K562 (cell line): ENCODE data around the gene POLE2. TPM values are rescaled to one million over a fixed set of nuclear protein-coding genes. Genes with fewer than 3 reads are reported as not detected.
A peak's percentile ranks its signal among the peaks of the same experiment; 100 is the strongest.

ENCODE experiments used
- ATF7 ChIP-seq: fragments of 450-650 bp; IDR thresholded peaks from 2 replicates; pipeline ENCODE4 v1.7.1; 2014; ENCODE audit warnings: mild to moderate bottlenecking, moderate library complexity
- BHLHE40 ChIP-seq: IDR thresholded peaks from 2 replicates; pipeline ENCODE4 v1.6.1; 2011; ENCODE audit warnings: low read length, improper control_type of control experiment
- CHD1 ChIP-seq: fragments of 200-600 bp; sonication (generic); IDR thresholded peaks from one replicate; pipeline ENCODE4 v1.6.1; 2012; ENCODE audit warnings: mild to moderate bottlenecking, moderate library complexity, low read length, inconsistent platforms
- CSDE1 ChIP-seq, 2 experiments: fragments of 450-650 bp; IDR thresholded peaks; 2 replicates each; pipeline ENCODE4 v1.6.1; 2016; ENCODE audit warnings: mild to moderate bottlenecking in 1 of 2
- ELF2 ChIP-seq: fragments of 250-450 bp; sonication (Bioruptor Pico); IDR thresholded peaks from 2 replicates; pipeline ENCODE4 v1.5.0; 2021; ENCODE audit warnings: mild to moderate bottlenecking
- EP400 ChIP-seq: fragments of 450-650 bp; IDR thresholded peaks from 2 replicates; pipeline ENCODE4 v1.6.1; 2017; ENCODE audit warnings: antibody characterized with exemption, mild to moderate bottlenecking, moderate library complexity
- EZH2 ChIP-seq: IDR thresholded peaks from 2 replicates; pipeline ENCODE4 v1.6.1; 2012; ENCODE audit warnings: low read depth, mild to moderate bottlenecking, inconsistent platforms, low read length, borderline replicate concordance
- FOSL1 ChIP-seq: fragments of 200-800 bp; sonication (Bioruptor generic); conservative IDR thresholded peaks from 2 replicates; pipeline ENCODE4 v1.6.1; 2016; ENCODE audit warnings: missing genetic modification characterization, missing compliant biosample characterization
- FOXM1 ChIP-seq, 2 experiments: fragments of 450-650 bp in 1 of 2; sonication (generic) in 1 of 2; formaldehyde crosslinking in 1 of 2; IDR thresholded peaks; 2 replicates each; pipeline versions ENCODE4 v1.6.1 to v1.9.0; 2017 to 2022; ENCODE audit warnings: low read depth in 2 of 2, mild to moderate bottlenecking in 2 of 2, missing genetic modification reagents in 1 of 2, moderate library complexity in 1 of 2
- HCFC1 ChIP-seq: IDR thresholded peaks from 2 replicates; pipeline ENCODE4 v1.6.1; 2012; ENCODE audit warnings: low read depth, low read length, improper control_type of control experiment
- JUND ChIP-seq, 2 experiments: IDR thresholded peaks; 2 replicates in 1 of 2; 3 replicates in 1 of 2; pipeline ENCODE4 v1.6.1; 2011; ENCODE audit warnings: borderline replicate concordance in 2 of 2, low read depth in 2 of 2, low read length in 2 of 2, improper control_type of control experiment in 1 of 2, missing biosample characterization in 1 of 2, missing genetic modification characterization in 1 of 2, missing genetic modification reagents in 1 of 2
- L3MBTL2 ChIP-seq: fragments of 450-650 bp; IDR thresholded peaks from 2 replicates; pipeline ENCODE4 v1.6.1; 2016; ENCODE audit warnings: mild to moderate bottlenecking, moderate library complexity
- MEF2D ChIP-seq: conservative IDR thresholded peaks from 2 replicates; pipeline ENCODE4 v1.6.1; 2016; ENCODE audit warnings: low read depth, missing genetic modification characterization, missing compliant biosample characterization
- MTF1 ChIP-seq: fragments of 250-450 bp; sonication (Bioruptor Pico); IDR thresholded peaks from 2 replicates; pipeline ENCODE4 v1.9.0; 2021; ENCODE audit warnings: moderate library complexity, mild to moderate bottlenecking, inconsistent platforms, borderline replicate concordance
- NFIC ChIP-seq: fragments of 450-650 bp; IDR thresholded peaks from 2 replicates; pipeline ENCODE4 v1.6.1; 2017; ENCODE audit warnings: mild to moderate bottlenecking, inconsistent platforms
- NFIX ChIP-seq: fragments of 250-450 bp; sonication (Bioruptor Pico); IDR thresholded peaks from 2 replicates; pipeline ENCODE4 v1.4.0; 2020; ENCODE audit warnings: low read depth, mild to moderate bottlenecking, moderate library complexity
- POLR2B ChIP-seq: fragments of 450-650 bp; IDR thresholded peaks from 2 replicates; pipeline ENCODE4 v1.6.1; 2018; ENCODE audit warnings: low read depth; ENCODE audit not compliant: partially characterized antibody
- SMARCE1 ChIP-seq: fragments of 450-650 bp; IDR thresholded peaks from 2 replicates; pipeline ENCODE4 v1.7.1; 2016; ENCODE audit warnings: mild to moderate bottlenecking
- TCFL5 ChIP-seq: fragments of 250-450 bp; sonication (Bioruptor Pico); conservative IDR thresholded peaks from 2 replicates; pipeline ENCODE4 v1.6.1; 2021; ENCODE audit warnings: mild to moderate bottlenecking, moderate library complexity, matching md5 sums
- ZNF41 ChIP-seq: fragments of 250-450 bp; sonication (Bioruptor Pico); conservative IDR thresholded peaks from 2 replicates; pipeline ENCODE4 v1.4.0; 2020; ENCODE audit warnings: mild to moderate bottlenecking
- polyA plus RNA-seq, 8 experiments: library from polyadenylated mRNA; depleted of rRNA in 4 of 8; stranded (reverse) in 5 of 8; unstranded in 3 of 8; fragments of >200 nt; fragmentation: Nextera tagmentation in 2 of 8; fragmentation: Illumina TruSeq in 1 of 8; extraction: Ambion mirVana in 2 of 8; extraction: Trizol in 1 of 8; gene quantifications; 2 replicates each; pipeline versions ENCODE4 v1.2.1 to v1.2.3, GENCODE V29; 2011 to 2014; ENCODE audit warnings: inconsistent platforms in 1 of 8, missing spikeins in 1 of 8
- total RNA-seq, 7 experiments: library from RNA; depleted of rRNA in 6 of 7; stranded (reverse); fragments of >200 nt in 6 of 7; fragmentation: Illumina TruSeq in 2 of 7; extraction: Trizol in 2 of 7; gene quantifications; 2 replicates each; pipeline versions ENCODE4 v1.2.1 to v1.2.3, GENCODE V29; 2011 to 2021; ENCODE audit warnings: low replicate concordance in 1 of 7
- TF ChIP-seq, protein P1 (sequence below): sonication (generic); formaldehyde crosslinking; IDR thresholded peaks from 2 replicates; pipeline ENCODE4 v1.8.0; 2022; ENCODE audit warnings: missing genetic modification reagents, mild to moderate bottlenecking, moderate library complexity, borderline replicate concordance
- TF ChIP-seq, protein P2 (sequence below), 2 experiments: fragments of 450-650 bp; IDR thresholded peaks; 2 replicates each; pipeline ENCODE4 v1.6.1; 2018; ENCODE audit warnings: mild to moderate bottlenecking in 2 of 2, low read depth in 1 of 2; ENCODE audit not compliant: partially characterized antibody in 2 of 2

POLE2 gene
- total and polyA plus RNA-seq, 9 of the 15 experiments (the other 6 are each of a cell fraction or from before 2014, with no cell fraction given): 30.7 to 78.4 (median 55.4) TPM

DNA sequence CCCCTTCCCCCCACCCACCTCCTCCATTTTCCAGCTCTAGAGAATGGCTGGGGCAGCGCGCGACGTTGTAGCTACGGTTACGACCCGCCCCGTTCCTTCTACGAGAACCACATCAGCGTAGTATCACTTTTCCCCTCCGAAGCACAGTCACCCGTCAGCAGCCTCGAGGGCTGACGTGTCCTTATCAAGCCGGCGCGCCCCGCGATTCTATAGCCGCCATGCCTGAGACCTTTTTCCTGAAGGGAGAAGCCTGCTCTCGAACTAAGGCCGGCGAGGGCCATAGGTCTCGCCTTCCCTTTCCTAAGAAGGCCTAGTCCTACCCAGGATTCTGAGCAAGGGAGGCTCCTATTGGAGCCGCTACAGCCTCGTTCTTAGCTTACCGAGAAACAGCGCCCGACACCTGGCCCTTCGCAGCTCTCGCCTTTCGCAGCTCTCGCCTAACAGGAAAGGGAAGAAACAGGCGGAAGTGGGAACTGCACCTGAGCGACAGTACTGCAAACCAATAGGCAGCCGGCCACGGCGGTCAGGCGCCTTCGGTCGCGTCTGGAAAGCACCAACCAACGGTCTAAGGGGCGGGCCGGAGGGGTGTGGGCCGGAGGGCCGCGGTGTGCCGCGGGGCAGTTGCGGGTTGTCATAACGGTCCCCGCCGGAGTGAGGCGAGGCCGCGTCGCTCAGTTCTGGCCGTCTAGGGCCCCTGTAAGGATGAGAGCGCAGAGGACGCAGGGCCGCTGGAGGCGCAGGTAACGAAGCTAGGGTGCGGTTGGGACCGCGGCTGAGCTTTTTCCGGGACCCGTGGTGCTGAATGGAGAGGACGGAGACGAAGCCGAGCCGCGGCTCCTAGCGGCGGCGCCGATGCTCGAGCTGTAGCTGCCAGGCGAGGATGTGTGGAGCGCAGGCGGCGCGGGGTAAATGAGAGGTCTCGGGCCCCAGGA is 67.6 kb downstream of the POLE2 start, which contains the start of the genes MGAT2 and RPL36AL (continued):
- TF ChIP-seq JUND (IDR thresholded peaks at IDR 0.05; ENCODE audit: borderline replicate concordance, low read depth, low read length) (no peak; the same call in 1 of the 2 replicates), JUND (tag; IDR thresholded peaks at IDR 0.05; ENCODE audit: borderline replicate concordance, low read depth, low read length) (no peak), ZNF41 (CRISPR knock-in tag) (no peak), TCFL5 (no peak), NFIC (peak; percentile 44), BHLHE40 (peak; percentile 25; the same call in 1 of the 2 replicates), FOSL1 (tag) (peak; percentile 73), MEF2D (tag) (0 out of 2 replicates have a peak, but pooled peaks have one; percentile 23), EZH2 (no peak), POLR2B (peak; percentile 90), CHD1 (peak; percentile 49), L3MBTL2 (peak; percentile 44; the same call in 1 of the 2 replicates), MTF1 (CRISPR knock-in tag) (no peak), NFIX (CRISPR knock-in tag) (no peak), ATF7 (peak; percentile 57), ELF2 (CRISPR knock-in tag) (peak; percentile 31; the same call in 1 of the 2 replicates), CSDE1 (IDR thresholded peaks at IDR 0.05) (no peak; a peak in 1 of 4 replicates), EP400 (peak; percentile 98), FOXM1 (IDR thresholded peaks at IDR 0.05; ENCODE audit: low read depth) (0 out of 2 replicates have a peak, but pooled peaks have one; percentile 23), FOXM1 (CRISPR knock-in tag; IDR thresholded peaks at IDR 0.05; ENCODE audit: low read depth) (no peak), SMARCE1 (0 out of 2 replicates have a peak, but pooled peaks have one; percentile 25), HCFC1 (peak; percentile 34)
- TF ChIP-seq, protein P1, sequence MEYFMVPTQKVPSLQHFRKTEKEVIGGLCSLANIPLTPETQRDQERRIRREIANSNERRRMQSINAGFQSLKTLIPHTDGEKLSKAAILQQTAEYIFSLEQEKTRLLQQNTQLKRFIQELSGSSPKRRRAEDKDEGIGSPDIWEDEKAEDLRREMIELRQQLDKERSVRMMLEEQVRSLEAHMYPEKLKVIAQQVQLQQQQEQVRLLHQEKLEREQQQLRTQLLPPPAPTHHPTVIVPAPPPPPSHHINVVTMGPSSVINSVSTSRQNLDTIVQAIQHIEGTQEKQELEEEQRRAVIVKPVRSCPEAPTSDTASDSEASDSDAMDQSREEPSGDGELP (CRISPR knock-in tag): peak; percentile 13; the same call in 1 of the 2 replicates
- TF ChIP-seq, protein P2, sequence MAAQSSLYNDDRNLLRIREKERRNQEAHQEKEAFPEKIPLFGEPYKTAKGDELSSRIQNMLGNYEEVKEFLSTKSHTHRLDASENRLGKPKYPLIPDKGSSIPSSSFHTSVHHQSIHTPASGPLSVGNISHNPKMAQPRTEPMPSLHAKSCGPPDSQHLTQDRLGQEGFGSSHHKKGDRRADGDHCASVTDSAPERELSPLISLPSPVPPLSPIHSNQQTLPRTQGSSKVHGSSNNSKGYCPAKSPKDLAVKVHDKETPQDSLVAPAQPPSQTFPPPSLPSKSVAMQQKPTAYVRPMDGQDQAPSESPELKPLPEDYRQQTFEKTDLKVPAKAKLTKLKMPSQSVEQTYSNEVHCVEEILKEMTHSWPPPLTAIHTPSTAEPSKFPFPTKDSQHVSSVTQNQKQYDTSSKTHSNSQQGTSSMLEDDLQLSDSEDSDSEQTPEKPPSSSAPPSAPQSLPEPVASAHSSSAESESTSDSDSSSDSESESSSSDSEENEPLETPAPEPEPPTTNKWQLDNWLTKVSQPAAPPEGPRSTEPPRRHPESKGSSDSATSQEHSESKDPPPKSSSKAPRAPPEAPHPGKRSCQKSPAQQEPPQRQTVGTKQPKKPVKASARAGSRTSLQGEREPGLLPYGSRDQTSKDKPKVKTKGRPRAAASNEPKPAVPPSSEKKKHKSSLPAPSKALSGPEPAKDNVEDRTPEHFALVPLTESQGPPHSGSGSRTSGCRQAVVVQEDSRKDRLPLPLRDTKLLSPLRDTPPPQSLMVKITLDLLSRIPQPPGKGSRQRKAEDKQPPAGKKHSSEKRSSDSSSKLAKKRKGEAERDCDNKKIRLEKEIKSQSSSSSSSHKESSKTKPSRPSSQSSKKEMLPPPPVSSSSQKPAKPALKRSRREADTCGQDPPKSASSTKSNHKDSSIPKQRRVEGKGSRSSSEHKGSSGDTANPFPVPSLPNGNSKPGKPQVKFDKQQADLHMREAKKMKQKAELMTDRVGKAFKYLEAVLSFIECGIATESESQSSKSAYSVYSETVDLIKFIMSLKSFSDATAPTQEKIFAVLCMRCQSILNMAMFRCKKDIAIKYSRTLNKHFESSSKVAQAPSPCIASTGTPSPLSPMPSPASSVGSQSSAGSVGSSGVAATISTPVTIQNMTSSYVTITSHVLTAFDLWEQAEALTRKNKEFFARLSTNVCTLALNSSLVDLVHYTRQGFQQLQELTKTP (IDR thresholded peaks at IDR 0.05; ENCODE audit: low read depth in 1 of 2, partially characterized antibody in 2 of 2): peak in 1 of 2 experiments; percentile 67
